Smooth muscle cell (in vitro differentiated cells): ENCODE measurements around the gene CCND1. TPM values are rescaled to one million over a fixed set of nuclear protein-coding genes. Genes with fewer than 3 reads are reported as not detected.
A peak's percentile ranks its signal among the peaks of the same experiment; 100 is the strongest.

ENCODE experiments used
- DNase-seq: peaks from one replicate; lab custom pipeline; 2025; ENCODE audit not compliant: unreplicated experiment; lab: John Stamatoyannopoulos, UW
- H2AFZ ChIP-seq: fragments of 200-600 bp; sonication (generic); 2 replicates; pipeline ENCODE4 v1.6.0; 2016; ENCODE audit warnings: antibody characterized with exemption, low read depth, mild to moderate bottlenecking
- H3F3A ChIP-seq: fragments of 200-600 bp; sonication (generic); 2 replicates; pipeline ENCODE4 v1.6.0; 2017; ENCODE audit warnings: antibody characterized with exemption, low read depth
- H3K27ac ChIP-seq: fragments of 200-600 bp; sonication (generic); 2 replicates; pipeline ENCODE4 v1.5.1; 2016; ENCODE audit warnings: low read depth, mild to moderate bottlenecking
- H3K27me3 ChIP-seq: fragments of 200-600 bp; sonication (generic); 2 replicates; pipeline ENCODE4 v1.6.1; 2016; ENCODE audit warnings: low read depth, mild to moderate bottlenecking
- H3K36me3 ChIP-seq: fragments of 200-600 bp; sonication (generic); 2 replicates; pipeline ENCODE4 v1.5.1; 2016; ENCODE audit warnings: low read depth
- H3K4me1 ChIP-seq: fragments of 200-600 bp; sonication (generic); 2 replicates; pipeline ENCODE4 v1.5.1; 2016; ENCODE audit warnings: low read depth
- H3K4me2 ChIP-seq: fragments of 200-600 bp; sonication (generic); 2 replicates; pipeline ENCODE4 v1.6.0; 2016; ENCODE audit warnings: mild to moderate bottlenecking
- H3K4me3 ChIP-seq: fragments of 200-600 bp; sonication (generic); 2 replicates; pipeline ENCODE4 v1.5.1; 2016; ENCODE audit warnings: mild to moderate bottlenecking
- H3K79me2 ChIP-seq: fragments of 200-600 bp; sonication (generic); 2 replicates; pipeline ENCODE4 v1.6.0; 2016; ENCODE audit warnings: low read depth, mild to moderate bottlenecking
- H3K9ac ChIP-seq: fragments of 200-600 bp; sonication (generic); 2 replicates; pipeline ENCODE4 v1.6.0; 2016; ENCODE audit warnings: low read depth
- H3K9me3 ChIP-seq: fragments of 200-600 bp; sonication (generic); replicated peaks from 2 replicates; pipeline ENCODE4 v1.5.1; 2016; ENCODE audit warnings: low read depth
- H4K20me1 ChIP-seq: fragments of 200-600 bp; sonication (generic); 2 replicates; pipeline ENCODE4 v1.6.0; 2016; ENCODE audit warnings: low read depth
- CTCF ChIP-seq: fragments of 200-600 bp; sonication (generic); IDR thresholded peaks from 2 replicates; pipeline ENCODE4 v1.5.1; 2017; ENCODE audit warnings: borderline replicate concordance, mild to moderate bottlenecking, antibody characterized with exemption; ENCODE audit not compliant: insufficient read depth, poor library complexity, severe bottlenecking
- WGBS: methylation state at CpG from one replicate; pipeline ENCODE4 v1.1.7; 2016; ENCODE audit warnings: low lambda C conversion rate; 5-methylcytosine and 5-hydroxymethylcytosine counted together
- polyA plus RNA-seq: library from polyadenylated mRNA; unstranded; fragments of >200 nt; fragmentation: Nextera tagmentation; extraction: Ambion mirVana; gene quantifications from 2 replicates; pipeline ENCODE4 v1.2.1, GENCODE V29; 2016
- total RNA-seq: library from RNA; depleted of rRNA; stranded (reverse); fragments of >200 nt; gene quantifications from 2 replicates; pipeline ENCODE4 v1.2.3, GENCODE V29; 2014

CCND1 gene
- total and polyA plus RNA-seq, 2 experiments from 2014 or later, result 281 to 482 TPM

- no peak overlapping the region for H2AFZ ChIP-seq
- peaks cover 13% of the 10 kb centered on the region for H3F3A ChIP-seq
- H3K4me3 ChIP-seq, result no peak overlapping the region
- H3K27ac ChIP-seq, result no peak overlapping the region
- no peaks in the 10 kb centered on the region for H3K27me3 ChIP-seq
- no peaks in the 10 kb centered on the region for H3K36me3 ChIP-seq
- no peaks in the 10 kb centered on the region for H3K9me3 ChIP-seq
- TF ChIP-seq CTCF, result no peak
- no peak for DNase-seq
- H3K4me2 ChIP-seq, result no peak overlapping the region
- no peak overlapping the region for H3K9ac ChIP-seq
- WGBS, result 98% methylated on average over 10 of the region's 10 CpGs
- H3K4me1 ChIP-seq, result peaks cover 6% of the 10 kb centered on the region
- H4K20me1 ChIP-seq, result peaks cover 42% of the 10 kb centered on the region
- peaks cover 18% of the 10 kb centered on the region for H3K79me2 ChIP-seq
Observed at GRCh38 chr11:69671734-69672465, 30.9 kb downstream of the CCND1 start.

GRCh38 chr11:69674267-69674885, 33.4 kb downstream of the CCND1 start:
- Histone ChIP-seq H3K4me3 (peak overlapping the region; percentile 60), H3K9ac (peak overlapping the region; percentile 87), H3K79me2 (peaks cover 16% of the 10 kb centered on the region), H4K20me1 (peaks cover 34% of the 10 kb centered on the region), H3K9me3 (no peaks in the 10 kb centered on the region), H3K4me2 (peak overlapping the region; percentile 90), H3K36me3 (no peaks in the 10 kb centered on the region), H3K4me1 (peaks cover 6% of the 10 kb centered on the region), H3F3A (peaks cover 13% of the 10 kb centered on the region), H2AFZ (no peak overlapping the region), H3K27me3 (no peaks in the 10 kb centered on the region), H3K27ac (peak overlapping the region; percentile 93)
- DNase-seq, result peak; percentile 69
- 20% methylated on average over 18 of the region's 18 CpGs for whole genome bisulfite sequencing
- TF ChIP-seq CTCF, result no peak

GRCh38 chr11:69674886-69675714, 34.1 kb downstream of the CCND1 start, which contains the start of gene LTO1:
TSS of gene LTO1 (minus strand) at chr11:69675353. CDS start at chr11:69675239, 114 bp downstream.
- peaks cover 27% of the 10 kb centered on the region for H4K20me1 ChIP-seq
- peaks cover 13% of the 10 kb centered on the region for H3F3A ChIP-seq
- no peaks in the 10 kb centered on the region for H3K9me3 ChIP-seq
- peak; percentile 91 for DNase-seq
- H3K9ac ChIP-seq, result peak within 1 kb of the TSS; percentile 87
- no peaks in the 10 kb centered on the region for H3K36me3 ChIP-seq
- peak within 1 kb of the TSS; percentile 60 for H3K4me3 ChIP-seq
- peak within 1 kb of the TSS; percentile 90 for H3K4me2 ChIP-seq
- no peak for TF ChIP-seq CTCF
- WGBS, result 6% methylated on average over 71 of the region's 72 CpGs
- H2AFZ ChIP-seq, result peak within 1 kb of the TSS; percentile 22
- peaks cover 6% of the 10 kb centered on the region for H3K4me1 ChIP-seq
- H3K27ac ChIP-seq, result peak within 1 kb of the TSS; percentile 93
- peaks cover 15% of the 10 kb centered on the region for H3K79me2 ChIP-seq
- H3K27me3 ChIP-seq, result no peaks in the 10 kb centered on the region
